Hair follicle dermal papilla cell (primary cell): ENCODE results near the gene UBFD1. TPM values are rescaled to one million over a fixed set of nuclear protein-coding genes. Genes with fewer than 3 reads are reported as not detected.

Source experiments
- total RNA-seq: library from RNA; depleted of rRNA; stranded (reverse); fragments of >200 nt; gene quantifications from 2 replicates; pipeline ENCODE4 v1.2.3, GENCODE V29; 2012

The UBFD1 gene, protein sequence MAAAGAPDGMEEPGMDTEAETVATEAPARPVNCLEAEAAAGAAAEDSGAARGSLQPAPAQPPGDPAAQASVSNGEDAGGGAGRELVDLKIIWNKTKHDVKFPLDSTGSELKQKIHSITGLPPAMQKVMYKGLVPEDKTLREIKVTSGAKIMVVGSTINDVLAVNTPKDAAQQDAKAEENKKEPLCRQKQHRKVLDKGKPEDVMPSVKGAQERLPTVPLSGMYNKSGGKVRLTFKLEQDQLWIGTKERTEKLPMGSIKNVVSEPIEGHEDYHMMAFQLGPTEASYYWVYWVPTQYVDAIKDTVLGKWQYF
- total RNA-seq = 129 and 132 TPM in 2 replicates

DNA sequence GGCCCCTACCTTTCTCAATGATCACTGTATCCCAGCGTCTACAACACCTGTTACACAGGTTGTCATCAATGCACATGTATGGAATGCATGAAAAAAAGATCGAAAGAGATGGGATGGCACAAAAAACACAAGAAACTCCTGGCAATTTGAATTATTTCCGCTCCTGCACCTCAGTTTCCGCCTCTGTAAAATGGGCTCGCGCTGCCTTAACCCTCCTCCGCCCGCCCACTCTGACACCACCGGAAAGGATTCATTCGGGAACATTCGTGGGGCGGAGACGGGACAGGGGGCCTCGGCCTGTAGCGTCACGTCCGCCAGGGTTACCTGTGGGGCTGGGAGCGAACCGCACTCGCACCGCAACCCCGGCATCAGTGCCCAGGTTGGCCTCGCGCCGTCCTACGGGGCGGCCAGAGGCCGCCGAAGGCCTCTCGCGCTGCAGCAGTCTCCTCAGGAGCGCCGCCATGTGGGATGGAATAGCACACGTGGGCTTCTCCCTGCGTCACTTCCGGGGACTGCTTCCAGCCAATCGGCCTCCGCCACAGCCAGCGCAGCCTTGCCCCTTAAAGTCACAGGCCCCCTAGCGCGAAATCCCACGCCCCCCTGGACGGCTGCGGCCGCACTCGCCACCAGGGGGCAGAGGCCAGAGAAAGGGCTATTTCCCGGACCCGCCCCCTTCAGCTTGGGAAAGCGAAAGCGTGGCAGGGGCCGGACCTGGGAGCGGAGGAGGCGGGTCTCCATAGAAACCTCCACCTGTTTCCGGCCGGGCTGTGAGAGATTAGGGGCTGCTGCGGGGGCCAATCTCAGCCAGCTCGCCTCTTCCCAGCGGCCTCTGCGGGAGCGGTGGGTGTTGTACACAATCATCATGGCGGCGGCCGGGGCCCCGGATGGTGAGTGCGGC is at the start of gene UBFD1, which contains the start of gene EARS2:
Gene UBFD1, plus strand, starts transcription at position 847 of the 898 bp plus-strand sequence. Its CDS starts 16 bp downstream, at position 863.
Gene EARS2, minus strand, starts transcription at position 470 of the 898 bp plus-strand sequence. Its CDS starts 7 bp downstream, at position 463.

DNA sequence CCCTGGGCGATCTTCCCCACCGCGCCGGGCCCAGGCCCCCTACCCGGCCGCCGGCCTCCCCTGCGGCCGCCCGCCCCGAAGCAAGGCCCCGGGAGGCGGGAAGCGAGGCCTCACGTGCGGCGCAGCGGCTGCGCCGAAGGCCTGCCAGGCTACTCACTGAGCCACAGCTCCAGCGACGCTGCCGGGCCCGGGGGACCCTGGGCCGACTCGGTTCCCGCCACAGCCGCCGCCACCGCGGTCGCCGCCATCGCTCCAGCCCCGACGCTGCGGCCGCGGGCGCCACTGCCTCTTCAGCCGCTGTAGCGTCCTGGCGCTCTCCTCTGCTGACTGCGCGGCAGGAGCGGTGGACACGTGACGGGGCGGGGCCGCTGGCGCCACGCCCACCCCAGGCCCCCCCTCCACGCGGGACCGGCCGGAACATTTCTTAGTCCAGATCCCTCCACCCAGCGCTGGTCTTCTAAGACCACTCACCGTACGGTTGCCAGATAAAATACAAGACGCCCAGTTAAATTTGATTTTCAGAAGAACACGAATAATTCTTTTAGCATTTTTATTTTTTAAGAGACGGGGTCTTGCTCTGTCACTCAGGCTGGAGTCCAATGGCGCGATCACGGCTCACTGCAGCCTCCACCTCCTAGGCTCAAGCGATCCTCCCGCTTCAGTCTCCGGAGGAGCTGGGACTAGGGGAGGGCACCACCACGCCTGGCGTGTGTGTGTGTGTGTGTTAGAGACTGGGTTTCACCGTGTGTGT is 47.2 kb upstream of the UBFD1 start, which contains the start of gene GGA2:
Gene GGA2, minus strand, starts transcription at position 331 of the 751 bp plus-strand sequence. Its CDS starts 83 bp downstream, at position 248.

DNA sequence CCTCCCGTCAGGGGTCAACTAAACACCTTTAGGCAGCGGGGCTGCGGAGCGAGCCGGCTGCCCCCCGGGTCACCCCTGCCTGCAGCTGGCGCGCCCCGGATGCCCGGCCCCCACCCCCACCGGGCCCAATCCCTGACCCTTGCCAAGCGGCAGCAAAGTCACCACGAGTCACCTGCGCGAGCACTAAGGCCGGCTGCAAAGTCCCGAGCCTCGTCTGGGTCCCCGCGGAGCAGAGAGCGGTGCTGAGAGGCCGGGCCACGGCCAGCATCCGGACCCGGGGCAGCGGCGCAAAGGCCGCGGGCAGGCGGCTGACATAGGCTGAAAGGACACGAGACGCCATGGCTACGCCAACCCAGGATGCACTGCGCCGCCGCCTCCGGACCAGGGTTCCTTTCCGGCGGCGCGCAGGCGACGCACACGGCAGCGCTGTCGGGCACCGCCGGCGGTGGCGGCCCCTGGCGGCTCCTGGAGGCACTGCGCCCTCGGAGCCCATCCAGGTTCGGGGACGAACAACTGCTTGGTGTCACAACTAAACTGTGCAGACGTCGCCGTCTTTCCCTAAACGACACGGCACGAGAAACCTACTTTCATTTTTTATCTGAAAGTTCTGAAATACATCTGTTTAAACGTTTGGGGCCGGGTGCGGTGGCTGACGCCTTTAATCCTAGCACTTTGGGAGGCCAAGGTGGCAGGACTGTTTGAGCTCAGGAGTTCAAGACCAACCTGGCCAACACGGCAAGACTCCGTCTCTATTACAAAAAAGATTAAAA is 38.6 kb downstream of the UBFD1 start, which contains the start of gene NDUFAB1:
Gene NDUFAB1, minus strand, starts transcription at position 366 of the 770 bp plus-strand sequence. Its CDS starts 26 bp downstream, at position 340.

Other genes starting within 250 kb of the UBFD1 start
- gene COG7, start 104.5 kb upstream of the UBFD1 start, total RNA-seq = 27.6 and 32.5 TPM in 2 replicates
- gene GGA2, start 47.2 kb upstream of the UBFD1 start, total RNA-seq = 24.9 and 40.1 TPM in 2 replicates
- gene EARS2, start 377 bp upstream of the UBFD1 start, total RNA-seq = 35.9 and 48.7 TPM in 2 replicates
- gene NDUFAB1, start 38.6 kb downstream of the UBFD1 start, total RNA-seq = 31.3 and 33.3 TPM in 2 replicates
- gene PALB2, start 83.6 kb downstream of the UBFD1 start, total RNA-seq = 13.1 and 14.1 TPM in 2 replicates
- gene DCTN5, start 83.7 kb downstream of the UBFD1 start, total RNA-seq = 44.8 and 47.1 TPM in 2 replicates
- 4.1 and 4.4 TPM in 2 replicates for gene PLK1, start 121.2 kb downstream of the UBFD1 start, total RNA-seq
- 0.49 TPM in 1 of 2 replicates, not detected in the other for gene ERN2, start 155.5 kb downstream of the UBFD1 start, total RNA-seq
- gene CHP2, start 197.3 kb downstream of the UBFD1 start, total RNA-seq = not detected in 2 replicates